NCI-H2196 treated with DMSO at 0.1 percent for 48 hours (cell line): ENCODE measurements around the gene POTEM.
"Not testable (repeated sequence)": the region's sequence is repeated elsewhere in the genome, so short reads cannot be mapped to it uniquely, and the experiment has no call there.

Source experiments
- DNase-seq: peaks from one replicate; lab custom pipeline; 2025; ENCODE audit not compliant: unreplicated experiment; lab: John Stamatoyannopoulos, UW

Gene POTEM

DNA sequence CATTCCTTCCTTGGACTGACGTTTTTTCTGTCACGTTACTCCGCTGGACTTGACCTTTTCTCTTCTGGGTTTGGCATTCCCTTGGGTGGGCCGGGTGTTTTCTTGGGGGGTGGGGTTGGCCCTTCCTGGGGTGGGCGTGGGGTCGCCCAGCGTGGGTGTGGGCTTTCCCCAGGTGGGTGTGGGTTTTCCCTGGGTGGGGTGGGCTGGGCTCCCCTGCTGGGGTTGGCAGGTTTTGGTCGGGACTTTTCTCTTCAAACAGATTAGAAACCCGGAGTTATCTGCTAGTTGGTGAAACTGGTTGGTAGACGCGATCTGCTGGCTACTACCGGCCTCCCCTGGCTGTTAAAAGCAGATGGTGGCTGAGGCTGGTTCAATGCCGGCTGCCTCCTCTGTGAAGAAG, at the start of gene POTEM:
Gene POTEM, plus strand, starts transcription at position 301 of the 400 bp plus-strand sequence. Its CDS starts 52 bp downstream, at position 353.
- DNase-seq = not testable (repeated sequence)

DNA sequence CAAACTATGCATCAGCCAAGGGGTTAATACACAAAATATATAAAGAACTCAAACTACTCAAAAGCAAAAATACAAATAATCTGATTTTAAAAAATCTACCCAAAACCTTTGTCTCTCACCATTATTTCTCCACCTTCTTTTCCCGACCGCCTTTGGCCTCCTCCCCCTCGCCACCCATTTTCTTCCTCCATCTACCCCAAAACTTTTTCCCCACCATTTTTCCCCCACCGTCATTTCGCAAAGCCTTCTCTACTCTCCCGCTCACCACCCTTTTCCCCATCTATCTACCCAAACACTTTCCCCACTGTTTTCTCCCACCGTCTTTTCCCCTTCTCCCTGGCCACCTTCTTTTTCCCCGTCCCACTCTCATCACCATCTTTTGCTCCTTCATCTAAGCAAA, 48.9 kb upstream of the POTEM start:
- not testable (repeated sequence) for DNase-seq

DNA sequence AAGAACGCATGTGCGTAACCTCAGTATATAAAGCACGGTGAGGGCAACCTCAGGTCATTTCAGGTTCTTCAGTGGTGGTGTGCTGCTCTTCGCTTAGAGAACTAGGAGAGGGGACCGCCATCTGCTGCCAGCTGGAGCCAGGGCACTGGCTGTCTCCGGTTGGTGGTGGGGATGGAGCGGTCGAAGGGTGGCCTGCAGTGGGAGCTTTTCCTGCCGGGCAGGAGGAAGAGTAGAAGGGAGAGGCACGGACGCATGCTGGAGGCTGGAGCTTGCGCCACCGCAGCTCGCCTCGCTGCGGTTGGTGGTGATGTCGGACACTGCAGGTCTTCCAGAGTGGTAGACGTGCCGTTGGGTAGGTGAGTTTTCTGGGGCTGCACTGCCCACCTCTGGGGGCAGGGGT, 47.2 kb upstream of the POTEM start:
- not testable (repeated sequence) for DNase-seq

DNA sequence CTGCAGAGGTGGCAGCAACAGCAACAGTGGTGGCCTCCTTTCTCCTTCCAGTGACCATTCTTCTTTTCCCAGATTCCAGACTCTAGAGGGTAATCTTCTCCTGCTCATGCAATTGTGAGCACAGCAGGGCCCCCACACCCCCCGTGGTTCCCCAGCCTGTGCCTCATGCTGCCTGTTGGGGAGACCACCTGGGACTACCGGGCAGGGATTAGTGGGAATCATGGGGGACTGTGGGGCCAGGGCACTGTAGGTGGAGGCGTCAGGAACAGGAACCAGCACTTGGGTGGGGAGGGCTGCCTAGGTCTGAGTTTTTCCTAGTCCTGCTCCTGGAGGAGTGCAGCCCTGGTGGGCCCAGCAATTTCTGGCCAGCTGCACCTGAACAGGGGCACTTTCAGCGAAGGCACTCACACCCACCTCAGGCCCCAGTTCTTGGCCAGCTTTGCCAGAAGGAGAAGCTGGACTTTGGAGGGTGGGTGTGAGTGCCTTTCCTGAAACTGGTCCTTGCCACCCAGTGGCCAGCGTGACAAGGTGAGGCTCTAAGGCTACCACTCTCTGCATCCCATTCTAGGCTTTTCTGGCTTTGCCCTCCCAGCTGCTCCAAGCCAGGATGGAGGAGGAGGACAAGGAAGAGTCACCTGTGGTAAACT, 46.1 kb upstream of the POTEM start:
- not testable (repeated sequence) for DNase-seq

DNA sequence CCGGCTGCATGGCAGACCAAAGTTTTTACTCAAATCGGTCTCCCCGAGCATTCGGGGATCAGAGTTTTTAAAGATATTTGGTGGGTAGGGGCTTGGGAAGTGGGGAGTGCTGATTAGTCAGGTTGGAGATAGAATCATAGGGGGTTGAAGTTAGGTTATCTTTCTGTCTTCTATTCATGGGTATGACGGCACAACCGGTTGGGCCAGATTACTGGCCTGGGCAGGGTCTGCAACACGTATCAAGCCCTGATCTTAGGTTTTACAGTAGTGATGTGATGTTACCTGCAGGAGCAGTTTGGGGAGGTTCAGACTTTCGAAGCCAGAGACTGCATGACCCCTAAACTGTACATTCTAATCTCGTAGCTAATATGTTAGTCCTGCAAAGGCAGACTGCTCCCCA, 30.4 kb upstream of the POTEM start:
- DNase-seq = not testable (repeated sequence)

DNA sequence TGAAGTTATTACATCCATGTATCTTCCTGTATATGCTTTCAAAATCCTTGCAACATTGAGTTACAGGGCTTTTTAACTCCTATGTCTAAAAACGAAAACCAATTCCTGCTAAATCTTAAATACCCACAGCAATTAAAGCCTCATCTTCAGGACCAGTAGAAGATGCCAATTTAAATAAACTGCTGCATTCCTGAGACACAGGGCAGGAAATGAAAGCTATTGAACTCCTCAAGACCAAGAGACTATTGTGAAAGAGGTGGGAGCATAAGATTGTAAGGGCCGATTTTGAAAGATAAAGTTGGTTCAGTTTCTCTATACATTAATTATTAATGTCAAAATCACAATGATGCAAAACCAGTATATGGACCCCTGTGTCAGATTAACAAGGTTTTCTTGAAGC, 28.5 kb upstream of the POTEM start:
- DNase-seq = not testable (repeated sequence)

DNA sequence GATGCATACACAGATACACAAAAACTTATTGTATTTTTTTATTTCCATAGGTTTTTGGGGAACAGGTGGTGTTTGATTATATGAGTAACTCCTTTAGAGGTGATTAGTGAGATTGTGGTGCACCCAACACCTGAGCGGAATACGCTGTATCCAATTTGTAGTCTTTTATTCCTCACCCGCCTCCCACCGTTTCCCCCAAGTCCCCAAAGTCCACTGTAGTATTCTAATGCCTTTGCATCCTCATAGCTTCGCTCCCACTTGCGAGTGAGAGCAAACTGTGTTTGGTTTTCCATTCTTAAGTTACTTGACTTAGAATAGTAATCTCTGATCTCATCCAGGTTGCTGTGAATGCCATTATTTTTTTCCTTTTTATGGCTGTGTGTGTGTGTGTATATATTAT, 17.3 kb upstream of the POTEM start:
- not testable (repeated sequence) for DNase-seq

DNA sequence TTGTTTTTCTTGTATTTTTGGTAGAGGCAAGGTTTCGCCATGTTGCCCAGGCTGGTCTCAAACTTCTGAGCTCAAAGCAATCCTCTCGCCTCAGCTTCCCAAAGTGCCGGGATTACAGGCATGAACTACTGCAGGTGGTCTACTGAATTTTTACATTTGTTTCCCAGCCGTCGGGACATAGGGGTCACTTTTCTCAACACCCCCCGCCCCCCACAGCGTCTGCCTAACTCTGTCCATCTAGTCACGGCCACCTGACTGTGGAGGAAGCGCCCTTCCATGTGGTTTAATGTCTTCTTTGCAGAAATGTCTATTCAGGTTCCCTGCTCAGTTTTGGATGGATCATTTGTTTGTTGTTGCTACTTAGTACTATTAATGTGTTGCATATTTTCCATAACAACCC, 14.1 kb upstream of the POTEM start:
- DNase-seq = not testable (repeated sequence)

DNA sequence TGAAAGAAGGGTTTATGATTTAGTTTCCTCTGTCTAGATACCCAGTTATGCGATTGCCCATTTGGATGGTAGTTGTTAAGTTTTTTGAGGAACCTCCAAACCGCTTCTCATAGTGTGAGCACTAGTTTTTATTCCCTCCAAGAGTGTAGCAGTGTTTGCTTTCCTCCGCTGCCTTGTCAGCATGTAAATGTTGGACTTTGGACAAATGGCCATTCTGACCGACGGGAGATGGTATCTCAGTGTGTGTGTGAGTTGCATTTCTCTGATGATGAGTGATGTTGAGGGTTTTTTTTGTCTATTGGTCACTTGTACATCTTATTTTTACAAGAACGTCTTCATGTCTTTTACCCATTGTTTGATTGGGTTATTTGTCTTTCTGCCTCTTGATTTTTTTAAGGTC, 11.4 kb upstream of the POTEM start:
- DNase-seq = not testable (repeated sequence)

DNA sequence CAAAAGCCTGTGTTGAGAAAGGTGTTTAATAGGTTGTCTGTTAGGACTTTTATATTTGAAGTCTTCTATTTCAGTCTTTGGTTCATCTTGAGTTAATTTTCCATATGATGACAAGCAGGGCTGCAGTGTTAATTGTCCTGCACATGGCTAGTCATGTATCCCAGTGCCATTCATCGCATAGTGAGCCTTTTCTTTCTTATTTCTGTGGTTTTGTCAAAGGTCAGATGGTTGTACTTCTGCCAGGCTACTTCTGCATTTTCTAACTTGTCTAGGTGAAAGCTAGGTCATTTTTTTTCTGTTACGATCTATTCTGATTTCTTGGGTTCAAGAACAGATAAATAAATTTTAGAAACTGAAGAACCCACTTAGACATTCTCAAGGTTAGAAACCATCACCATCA, 5.7 kb upstream of the POTEM start:
- not testable (repeated sequence) for DNase-seq

DNA sequence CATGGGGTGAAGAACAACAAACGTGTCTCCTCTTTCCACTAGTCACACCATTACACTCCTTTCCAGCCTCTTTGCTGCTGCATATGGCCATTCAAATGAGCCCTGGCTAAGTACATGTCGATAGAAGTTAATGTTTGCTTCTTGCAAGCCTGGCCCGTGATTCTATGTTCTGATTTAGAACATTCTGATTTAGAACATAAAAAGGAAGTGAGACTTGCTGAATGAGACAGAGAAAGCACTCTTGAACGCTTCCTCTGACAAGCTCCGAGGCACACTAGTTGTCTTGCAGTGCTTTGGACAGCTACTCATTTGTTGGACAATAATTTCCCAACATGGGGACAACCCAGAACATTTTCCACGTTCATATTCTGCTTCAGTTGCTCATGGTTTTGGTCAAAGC, 5.1 kb upstream of the POTEM start:
- DNase-seq = not testable (repeated sequence)

DNA sequence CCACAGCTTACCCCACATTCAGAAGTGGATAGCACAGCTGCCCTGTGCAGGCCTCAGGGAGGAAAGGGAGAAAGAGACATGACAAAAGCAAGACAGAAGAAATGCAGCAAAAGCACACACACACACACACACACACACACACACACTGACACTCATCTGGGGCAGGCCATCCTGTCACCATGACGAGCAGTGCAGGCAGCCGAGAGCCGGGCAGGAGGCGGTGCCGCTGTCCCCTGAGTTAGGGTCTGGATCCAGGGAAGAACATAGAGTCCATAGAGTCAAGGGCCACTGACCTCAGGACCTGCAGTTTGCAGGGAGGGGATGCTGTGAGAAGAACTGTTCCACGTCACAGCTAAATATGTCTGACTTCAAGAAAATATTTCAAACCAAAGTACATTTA, 4.0 kb upstream of the POTEM start:
- not testable (repeated sequence) for DNase-seq

DNA sequence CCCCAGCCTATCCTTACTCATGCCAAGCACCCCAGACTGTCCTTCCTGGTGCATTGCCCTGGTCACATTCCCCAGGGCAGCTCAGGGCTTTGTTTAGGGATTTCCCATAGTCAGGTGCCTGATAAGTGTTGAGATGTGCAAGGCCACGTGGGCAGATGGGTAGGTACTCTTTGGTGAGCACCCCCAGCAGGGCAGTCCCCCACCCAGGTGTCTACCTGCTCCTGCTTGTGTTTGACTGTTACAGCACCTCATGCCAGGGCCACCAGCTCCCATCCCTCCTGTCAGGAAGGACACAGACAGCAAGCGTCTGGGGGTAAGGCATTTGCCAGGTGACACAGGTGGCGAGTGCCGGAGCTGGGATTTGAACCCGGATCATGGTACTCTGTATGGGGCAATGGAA, 2.4 kb upstream of the POTEM start:
- DNase-seq = not testable (repeated sequence)

DNA sequence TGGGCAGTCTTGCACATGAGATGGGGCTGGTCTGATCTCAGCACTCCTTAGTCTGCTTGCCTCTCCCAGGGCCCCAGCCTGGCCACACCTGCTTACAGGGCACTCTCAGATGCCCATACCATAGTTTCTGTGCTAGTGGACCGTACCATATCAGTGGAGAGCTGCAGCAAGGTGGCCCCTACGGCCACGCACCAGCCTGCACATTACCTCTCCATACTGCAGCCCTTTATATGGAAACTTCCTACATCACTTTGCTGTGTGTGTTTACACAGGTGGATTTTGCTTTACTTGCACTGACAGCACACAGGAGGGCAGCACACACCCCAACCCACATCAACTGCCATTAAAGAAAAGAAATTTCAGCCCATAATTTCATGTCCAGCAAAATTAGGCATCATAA, 35.3 kb downstream of the POTEM start:
- not testable (repeated sequence) for DNase-seq

DNA sequence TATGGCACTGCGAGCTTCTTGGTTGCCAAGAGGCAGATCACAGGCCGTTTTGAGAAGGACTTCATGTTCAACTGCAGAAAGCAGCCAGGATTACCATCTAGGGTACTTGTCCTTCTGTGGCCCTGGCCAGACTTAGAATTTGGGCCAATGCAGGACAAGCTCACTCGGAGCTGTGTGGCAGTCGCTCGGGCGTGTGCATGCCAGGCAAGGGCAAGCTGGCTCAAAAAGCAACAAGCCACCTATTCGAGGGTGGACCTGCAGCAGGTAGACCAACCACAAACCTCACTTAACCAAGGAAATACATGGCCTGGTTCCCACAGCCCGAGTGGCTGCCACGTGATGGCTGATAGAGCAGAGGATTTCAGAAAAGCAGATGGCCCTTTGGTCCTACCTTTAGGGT, 39.3 kb downstream of the POTEM start:
- DNase-seq = not testable (repeated sequence)

DNA sequence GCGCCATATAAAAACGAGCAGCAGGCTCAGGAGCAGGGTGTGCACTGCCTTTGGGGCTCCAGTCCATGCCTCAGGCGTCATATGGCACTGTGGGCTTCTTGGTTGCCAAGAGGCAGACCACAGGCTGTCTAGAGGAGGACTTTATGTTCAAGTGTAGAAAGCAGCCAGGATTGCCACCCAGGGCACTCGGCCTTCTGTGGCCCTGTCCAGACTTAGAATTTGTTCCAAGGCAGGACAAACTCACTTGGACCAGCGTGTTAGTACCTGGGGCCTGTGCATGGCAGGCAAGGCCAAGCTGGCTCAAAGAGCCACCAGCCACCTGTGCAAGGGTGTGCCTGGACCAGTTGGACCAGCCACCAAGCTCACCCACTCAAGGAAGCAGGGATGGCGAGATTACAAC, 40.4 kb downstream of the POTEM start:
- not testable (repeated sequence) for DNase-seq

DNA sequence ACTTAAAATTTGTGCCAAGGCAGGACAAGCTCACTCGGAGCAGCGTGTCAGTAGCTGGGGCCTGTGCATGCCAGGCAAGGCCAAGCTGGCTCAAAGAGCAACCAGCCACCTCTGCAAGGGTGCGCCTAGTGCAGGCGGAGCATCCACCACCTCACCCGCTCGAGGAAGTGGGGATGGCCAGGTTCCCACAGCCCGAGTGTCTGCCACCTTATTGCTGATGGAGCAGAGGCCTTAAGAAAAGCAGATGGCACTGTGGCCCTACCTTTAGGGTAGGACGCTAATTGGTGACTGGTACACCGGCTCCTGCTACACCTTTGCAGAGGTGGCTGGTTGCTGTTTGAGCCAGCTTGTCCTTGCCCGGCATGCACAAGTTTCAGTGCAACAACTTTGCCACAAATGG, 43.8 kb downstream of the POTEM start:
- not testable (repeated sequence) for DNase-seq

DNA sequence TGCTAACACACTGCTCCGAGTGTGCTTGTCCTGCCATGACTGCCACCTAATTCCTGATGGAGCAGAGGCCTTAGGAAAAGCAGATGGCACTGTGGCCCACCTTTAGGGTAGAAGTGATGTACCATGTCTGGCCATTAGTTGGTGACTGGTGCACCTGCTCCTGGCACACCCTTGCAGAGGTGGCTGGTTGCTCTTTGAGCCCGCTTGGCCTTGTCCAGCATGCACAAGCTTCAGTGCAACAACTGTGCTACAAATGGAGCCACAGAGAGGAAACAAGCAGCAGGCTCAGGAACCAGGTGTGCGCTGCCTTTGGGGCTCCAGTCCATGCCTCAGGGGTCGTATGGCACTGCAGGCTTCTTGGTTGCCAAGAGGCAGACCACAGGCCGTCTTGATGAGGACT, 44.5 kb downstream of the POTEM start:
- not testable (repeated sequence) for DNase-seq

DNA sequence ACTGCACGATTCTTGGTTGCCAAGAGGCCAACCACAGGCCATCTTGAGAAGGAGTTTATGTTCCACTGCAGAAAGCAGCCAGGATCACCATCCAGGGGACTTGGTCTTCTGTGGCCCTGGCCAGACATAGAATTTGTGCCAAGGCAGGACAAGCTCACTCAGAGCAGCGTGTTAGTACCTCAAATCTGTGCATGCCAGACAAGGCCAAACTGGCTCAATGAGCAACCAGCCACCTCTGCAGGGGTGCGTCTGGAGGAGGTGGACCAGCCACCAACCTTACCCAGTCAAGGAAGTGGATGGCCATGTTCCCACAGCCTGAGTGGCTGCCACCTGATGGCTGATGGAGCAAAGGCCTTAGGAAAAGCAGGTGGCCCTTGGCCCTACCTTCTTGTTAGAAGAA, 48.0 kb downstream of the POTEM start:
- DNase-seq = not testable (repeated sequence)

DNA sequence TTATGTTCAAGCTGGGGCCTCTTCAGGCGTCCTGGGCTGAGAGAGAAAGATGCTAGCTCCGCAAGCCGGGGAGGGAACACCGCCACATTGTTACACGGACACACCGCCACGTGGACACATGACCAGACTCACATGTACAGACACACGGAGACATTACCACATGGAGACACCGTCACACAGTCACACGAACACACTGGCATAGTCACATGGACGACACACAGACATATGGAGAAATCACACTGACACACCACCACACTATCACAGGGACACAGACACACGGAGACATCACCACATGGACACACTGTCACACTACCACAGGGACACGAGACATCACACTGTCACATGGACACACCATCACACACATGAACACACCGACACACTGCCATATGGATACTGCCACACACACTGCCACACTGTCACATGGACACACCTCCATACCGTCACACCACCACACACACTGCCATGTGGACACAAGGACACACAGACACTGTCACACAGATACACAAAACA, 57.9 kb downstream of the POTEM start:
- not testable (repeated sequence) for DNase-seq

DNA sequence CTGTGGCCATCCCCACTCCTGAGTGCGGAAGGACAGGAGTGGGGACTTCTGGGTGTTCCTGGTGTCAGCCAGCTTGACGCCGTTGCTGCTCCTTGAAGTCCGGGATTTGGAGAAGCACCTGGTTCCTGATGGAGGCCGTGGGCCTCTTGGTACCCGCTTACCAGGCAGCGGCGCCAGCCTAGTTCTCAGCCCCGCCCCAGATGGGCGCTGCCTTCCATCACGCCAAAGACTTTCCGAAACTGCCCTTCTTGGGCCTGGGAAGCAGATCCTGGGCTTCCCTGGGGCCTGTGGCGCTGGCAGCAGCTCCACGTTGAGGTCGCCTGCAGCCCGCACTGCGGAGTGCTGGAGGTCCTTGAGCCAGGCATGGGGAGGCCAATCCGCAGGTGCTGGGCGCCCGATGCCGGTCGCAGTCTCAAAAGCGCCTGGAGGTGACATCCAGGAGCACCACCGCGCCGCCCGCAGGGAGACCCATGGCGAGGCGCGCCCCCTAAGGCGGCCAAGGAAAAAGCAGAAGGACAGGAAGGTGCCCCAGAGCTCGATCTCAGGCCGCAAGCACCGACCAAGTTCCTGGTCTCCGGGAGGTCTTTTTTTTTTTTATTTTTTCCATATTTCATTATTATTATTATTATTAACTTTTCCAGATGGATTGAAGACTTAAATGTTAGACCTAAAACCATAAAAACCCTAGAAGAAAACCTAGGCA, 59.6 kb downstream of the POTEM start:
- not testable (repeated sequence) for DNase-seq

DNA sequence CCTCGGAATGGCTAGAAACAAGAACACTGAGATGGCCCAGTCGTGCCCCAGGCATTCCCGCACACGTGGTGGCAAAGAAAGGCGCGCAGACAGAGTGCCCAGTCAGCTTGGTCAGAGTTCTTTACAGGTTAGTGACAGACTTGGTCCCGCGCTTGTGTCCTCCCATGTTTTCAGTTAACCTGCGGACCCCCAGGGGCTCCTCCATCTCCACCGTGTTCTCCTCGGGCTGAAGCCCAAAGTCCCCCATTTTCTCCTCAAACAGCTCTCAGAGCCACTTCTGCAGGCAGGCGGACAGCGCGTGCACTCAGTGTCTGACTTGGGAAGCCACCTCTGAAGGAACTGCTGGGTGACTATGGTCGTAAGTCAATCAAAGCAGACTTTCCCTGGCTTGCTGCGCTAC, 60.7 kb downstream of the POTEM start:
- DNase-seq = not testable (repeated sequence)
